ENCODE data around the gene IQCM.

- TF ChIP-seq TCF12 (IDR thresholded peaks at IDR 0.05; ENCODE audit: low read depth, low read length) = no peak
- TF ChIP-seq EP300 (IDR thresholded peaks at IDR 0.05; ENCODE audit: borderline replicate concordance in 1 of 2, control insufficient read depth in 1 of 2, low read depth in 2 of 2, low read length in 2 of 2) = no peak
- TF ChIP-seq POLR2AphosphoS5 (IDR thresholded peaks at IDR 0.05; ENCODE audit: low read length) = no peak
- no peak for TF ChIP-seq CTCF (IDR thresholded peaks at IDR 0.05 in 2 of 3, conservative IDR thresholded peaks at IDR 0.05 in 1 of 3; ENCODE audit: control insufficient read depth in 2 of 3, extremely low read depth in 1 of 3, insufficient read depth in 1 of 3, low read depth in 3 of 3, low read length in 3 of 3)
- TF ChIP-seq BCL11A (IDR thresholded peaks at IDR 0.05; ENCODE audit: low read depth, low read length) = no peak
- TF ChIP-seq HCFC1 (IDR thresholded peaks at IDR 0.05; ENCODE audit: low read length) = no peak
- no peak for TF ChIP-seq CREB1 (IDR thresholded peaks at IDR 0.05; ENCODE audit: low read depth)
- TF ChIP-seq, protein P1, sequence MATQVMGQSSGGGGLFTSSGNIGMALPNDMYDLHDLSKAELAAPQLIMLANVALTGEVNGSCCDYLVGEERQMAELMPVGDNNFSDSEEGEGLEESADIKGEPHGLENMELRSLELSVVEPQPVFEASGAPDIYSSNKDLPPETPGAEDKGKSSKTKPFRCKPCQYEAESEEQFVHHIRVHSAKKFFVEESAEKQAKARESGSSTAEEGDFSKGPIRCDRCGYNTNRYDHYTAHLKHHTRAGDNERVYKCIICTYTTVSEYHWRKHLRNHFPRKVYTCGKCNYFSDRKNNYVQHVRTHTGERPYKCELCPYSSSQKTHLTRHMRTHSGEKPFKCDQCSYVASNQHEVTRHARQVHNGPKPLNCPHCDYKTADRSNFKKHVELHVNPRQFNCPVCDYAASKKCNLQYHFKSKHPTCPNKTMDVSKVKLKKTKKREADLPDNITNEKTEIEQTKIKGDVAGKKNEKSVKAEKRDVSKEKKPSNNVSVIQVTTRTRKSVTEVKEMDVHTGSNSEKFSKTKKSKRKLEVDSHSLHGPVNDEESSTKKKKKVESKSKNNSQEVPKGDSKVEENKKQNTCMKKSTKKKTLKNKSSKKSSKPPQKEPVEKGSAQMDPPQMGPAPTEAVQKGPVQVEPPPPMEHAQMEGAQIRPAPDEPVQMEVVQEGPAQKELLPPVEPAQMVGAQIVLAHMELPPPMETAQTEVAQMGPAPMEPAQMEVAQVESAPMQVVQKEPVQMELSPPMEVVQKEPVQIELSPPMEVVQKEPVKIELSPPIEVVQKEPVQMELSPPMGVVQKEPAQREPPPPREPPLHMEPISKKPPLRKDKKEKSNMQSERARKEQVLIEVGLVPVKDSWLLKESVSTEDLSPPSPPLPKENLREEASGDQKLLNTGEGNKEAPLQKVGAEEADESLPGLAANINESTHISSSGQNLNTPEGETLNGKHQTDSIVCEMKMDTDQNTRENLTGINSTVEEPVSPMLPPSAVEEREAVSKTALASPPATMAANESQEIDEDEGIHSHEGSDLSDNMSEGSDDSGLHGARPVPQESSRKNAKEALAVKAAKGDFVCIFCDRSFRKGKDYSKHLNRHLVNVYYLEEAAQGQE (IDR thresholded peaks at IDR 0.05; ENCODE audit: low read depth, low read length) = no peak
- no peak for TF ChIP-seq MEF2A (IDR thresholded peaks at IDR 0.05; ENCODE audit: insufficient read depth, low read depth, low read length)
- TF ChIP-seq ATF7 (IDR thresholded peaks at IDR 0.05; ENCODE audit: low read depth) = no peak
- TF ChIP-seq CBFB (IDR thresholded peaks at IDR 0.05; ENCODE audit: low read depth) = no peak
- TF ChIP-seq NFIC (IDR thresholded peaks at IDR 0.05; ENCODE audit: low read depth, low read length) = no peak
- TF ChIP-seq ZNF274 (IDR thresholded peaks at IDR 0.05; ENCODE audit: insufficient read depth, insufficient read length) = no peak
Measured at GRCh38 chr4:149512501-149512900, 303.1 kb downstream of the IQCM start.
